GM19193 (cell line): ENCODE measurements around the gene CBX4.

Source experiments
- POLR2A ChIP-seq: IDR thresholded peaks from 4 replicates; pipeline ENCODE4 v1.6.1; 2011; ENCODE audit not compliant: insufficient read depth, insufficient read length; ENCODE audit errors: extremely low read depth

CBX4 gene

GRCh38 chr17:79819534-79820276 is 19.5 kb downstream of the CBX4 start:
- TF ChIP-seq POLR2A: no peak

DNA sequence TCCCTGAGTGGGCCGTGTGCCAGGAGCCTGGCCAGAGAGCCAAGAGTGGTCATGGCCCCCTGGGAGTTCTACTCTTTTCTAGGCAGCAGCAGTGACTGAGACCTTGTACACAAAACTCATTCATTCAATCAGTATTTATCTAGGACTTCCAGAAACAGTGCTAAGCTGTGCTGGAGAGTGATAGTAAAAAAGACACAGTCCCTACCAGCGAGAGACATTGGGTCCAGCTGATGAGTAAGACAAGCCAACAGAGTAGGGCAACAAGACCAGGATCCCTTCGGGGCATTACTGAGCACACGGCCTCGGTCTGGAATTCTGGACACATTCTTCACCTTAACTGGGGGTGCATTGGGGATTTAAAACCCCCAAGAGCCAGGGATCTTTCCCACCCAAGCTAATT is 20.2 kb downstream of the CBX4 start:
- no peak for TF ChIP-seq POLR2A

DNA sequence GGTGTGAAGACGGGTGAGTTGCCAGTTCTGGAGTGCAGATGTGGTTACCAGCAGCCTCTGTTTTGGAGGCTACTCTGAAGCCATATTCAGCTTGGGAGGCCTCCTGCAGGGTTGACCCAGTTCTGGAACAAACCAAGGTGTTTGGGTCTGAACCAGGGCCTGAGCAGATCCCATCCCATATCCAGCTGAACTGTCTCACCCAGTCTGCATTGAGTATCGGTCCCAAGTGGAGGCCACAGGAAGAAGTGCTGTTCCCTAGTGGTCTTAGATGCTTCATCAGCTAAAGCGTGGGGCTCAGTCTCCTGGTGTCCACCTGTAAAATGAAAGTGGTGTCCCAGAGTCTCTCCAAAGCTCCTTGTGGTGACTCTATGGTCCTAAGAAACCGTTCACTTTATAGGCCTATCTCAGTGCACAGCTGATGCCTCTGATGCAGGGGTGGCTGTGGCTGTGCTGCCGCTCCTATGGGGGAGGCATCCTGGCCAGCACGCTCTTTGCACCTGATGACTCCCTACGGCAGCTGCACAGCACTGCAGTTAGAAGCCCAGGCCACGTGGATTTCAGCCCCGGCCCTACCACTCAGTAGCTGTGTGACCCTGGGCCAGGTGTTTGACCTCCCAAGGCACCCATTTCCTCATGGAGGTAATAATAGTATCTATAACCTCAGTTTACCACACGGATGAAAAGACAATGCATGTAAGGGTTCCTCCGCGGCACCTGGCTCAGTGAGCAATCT is 21.0 kb downstream of the CBX4 start:
- no peak for TF ChIP-seq POLR2A

DNA sequence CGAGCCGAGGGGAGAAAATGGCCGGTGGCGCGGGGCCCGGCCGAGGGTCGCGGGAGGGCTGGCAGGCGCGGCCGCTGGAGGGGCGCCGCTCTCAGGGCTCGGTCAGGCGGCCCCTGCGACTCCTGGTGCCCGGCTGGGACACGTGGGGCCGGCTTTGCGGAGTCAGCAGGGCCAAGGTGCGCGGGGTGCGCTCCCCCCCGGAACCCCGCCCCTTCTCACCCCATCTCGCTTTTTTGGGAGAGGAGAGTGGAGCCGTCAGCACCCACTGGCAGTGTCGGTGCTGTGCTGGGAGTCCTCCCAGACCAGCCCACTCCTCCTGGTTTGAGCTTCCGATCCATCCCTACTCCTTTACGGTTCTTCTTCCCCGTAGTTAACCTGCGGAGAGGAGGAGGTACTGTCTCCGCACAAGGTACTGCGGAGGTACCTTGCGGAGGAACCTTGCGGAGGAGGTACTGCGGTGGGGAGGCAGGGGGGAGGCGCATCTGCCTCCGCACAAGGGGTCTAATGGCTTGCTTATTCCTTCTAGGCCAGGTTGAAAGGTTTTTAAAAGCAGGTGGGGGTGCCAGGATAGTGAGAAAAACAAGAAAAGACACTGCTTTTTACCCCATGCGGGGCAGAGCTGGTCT is 23.3 kb downstream of the CBX4 start:
- TF ChIP-seq POLR2A: no peak

- TF ChIP-seq POLR2A: no peak
Measured at GRCh38 chr17:79814974-79815835, 24.0 kb downstream of the CBX4 start.

DNA sequence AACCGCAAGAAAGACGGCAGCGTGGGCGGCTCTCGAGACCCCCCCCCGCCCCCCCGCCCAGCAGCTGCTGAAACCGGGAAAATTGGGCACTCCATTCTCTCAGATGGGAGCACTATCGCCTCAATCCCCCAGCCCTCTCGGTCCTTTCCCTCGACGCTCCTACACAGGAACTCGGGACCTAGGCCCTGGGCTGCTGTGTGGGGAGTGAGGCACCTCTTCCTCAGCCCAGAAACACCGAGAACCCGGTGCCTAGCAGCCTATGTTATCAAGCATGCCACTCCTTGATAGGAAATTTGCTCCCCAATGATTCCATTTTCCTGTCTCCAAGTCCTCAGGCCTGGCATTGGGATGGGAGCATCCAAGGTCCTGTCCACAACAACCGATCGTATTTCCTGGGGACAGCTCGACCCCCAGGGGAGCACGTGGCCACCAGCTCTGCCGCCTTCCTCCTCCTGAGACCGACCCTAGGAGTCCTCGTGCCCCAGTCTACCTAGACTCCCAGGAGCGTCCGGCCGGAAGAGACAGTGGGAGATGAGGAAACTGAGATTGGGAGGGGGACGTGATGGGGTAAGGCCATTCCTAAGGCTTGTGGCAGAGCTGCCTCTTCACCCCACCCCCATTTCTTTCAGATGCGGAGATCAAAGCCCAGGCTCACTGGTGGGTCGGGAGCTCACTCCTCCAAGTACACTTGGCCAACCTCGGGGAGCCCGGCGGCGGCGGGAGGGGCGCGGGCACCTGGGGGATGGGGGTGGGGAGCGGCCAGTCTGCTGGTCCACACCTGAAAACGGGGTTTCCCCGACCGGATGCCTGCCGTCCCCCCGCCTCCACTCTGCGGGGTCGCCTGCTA is 24.9 kb downstream of the CBX4 start:
- no peak for TF ChIP-seq POLR2A

GRCh38 chr17:79813297-79814126 is 25.7 kb downstream of the CBX4 start:
- TF ChIP-seq POLR2A: no peak

GRCh38 chr17:79812353-79813258 is 26.6 kb downstream of the CBX4 start:
- TF ChIP-seq POLR2A: no peak

GRCh38 chr17:79811868-79812352 is 27.3 kb downstream of the CBX4 start:
- no peak for TF ChIP-seq POLR2A

DNA sequence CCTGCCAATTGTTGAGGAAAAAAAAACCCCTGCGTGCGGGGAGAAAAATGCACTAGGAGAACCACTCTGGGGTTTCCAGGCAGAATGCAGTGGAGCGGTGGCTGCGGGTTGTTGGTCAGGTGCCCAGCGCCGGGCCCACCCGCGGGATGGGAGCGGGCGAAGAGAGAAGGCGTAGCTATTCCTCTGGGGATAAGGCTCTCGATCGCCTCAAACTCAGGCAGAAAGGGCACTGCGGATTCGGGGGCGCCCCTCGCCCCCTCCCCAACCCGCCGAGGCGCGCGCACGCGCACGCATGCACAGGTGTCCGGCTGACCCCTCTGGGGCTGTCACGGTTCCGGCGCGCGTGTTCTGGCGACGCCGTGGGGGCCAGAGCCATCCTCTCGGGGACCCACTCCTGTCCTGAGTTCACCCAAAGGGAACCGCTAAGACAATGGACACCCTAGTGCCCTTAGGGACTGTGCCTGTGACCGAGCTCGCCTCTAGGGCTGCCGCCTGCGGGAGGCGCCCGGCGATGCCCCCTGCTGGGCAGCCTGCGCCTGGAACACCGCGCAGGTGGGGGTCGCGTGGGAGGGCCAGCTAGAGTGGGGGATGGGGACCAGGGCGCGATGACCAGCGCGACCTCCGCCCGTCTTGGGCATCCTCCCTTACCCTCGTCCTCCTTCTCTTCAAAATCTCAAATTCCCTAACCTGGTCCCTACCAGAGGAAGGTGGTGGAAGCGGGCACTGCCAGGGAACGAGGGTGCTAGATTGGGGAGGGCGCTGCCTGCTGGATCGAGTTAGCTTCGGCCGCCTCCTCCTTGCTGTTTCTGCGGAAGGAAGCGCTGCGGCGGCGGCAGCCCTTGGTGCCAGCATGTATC is 28.0 kb downstream of the CBX4 start:
- no peak for TF ChIP-seq POLR2A
